Tibial nerve (tissue), 3 donors: ENCODE results near the gene STRIP1.

ENCODE experiments used
- POLR2A ChIP-seq, 2 donors: fragments of 450-650 bp; IDR thresholded peaks; one replicate each; pipeline ENCODE4 v1.6.1; 2017; ENCODE audit warnings: antibody characterized with exemption in 2 of 2, mild to moderate bottlenecking in 2 of 2, moderate library complexity in 2 of 2
- TF ChIP-seq, protein P1 (sequence below), 5 experiments: fragments of 200-600 bp in 3 of 5; fragments of 450-650 bp in 2 of 5; sonication (generic) in 3 of 5; IDR thresholded peaks; one replicate each; pipeline ENCODE4 v1.5.1; 2016 to 2019; ENCODE audit warnings: antibody characterized with exemption in 5 of 5, mild to moderate bottlenecking in 3 of 5, moderate library complexity in 2 of 5

- TF ChIP-seq, protein P1, sequence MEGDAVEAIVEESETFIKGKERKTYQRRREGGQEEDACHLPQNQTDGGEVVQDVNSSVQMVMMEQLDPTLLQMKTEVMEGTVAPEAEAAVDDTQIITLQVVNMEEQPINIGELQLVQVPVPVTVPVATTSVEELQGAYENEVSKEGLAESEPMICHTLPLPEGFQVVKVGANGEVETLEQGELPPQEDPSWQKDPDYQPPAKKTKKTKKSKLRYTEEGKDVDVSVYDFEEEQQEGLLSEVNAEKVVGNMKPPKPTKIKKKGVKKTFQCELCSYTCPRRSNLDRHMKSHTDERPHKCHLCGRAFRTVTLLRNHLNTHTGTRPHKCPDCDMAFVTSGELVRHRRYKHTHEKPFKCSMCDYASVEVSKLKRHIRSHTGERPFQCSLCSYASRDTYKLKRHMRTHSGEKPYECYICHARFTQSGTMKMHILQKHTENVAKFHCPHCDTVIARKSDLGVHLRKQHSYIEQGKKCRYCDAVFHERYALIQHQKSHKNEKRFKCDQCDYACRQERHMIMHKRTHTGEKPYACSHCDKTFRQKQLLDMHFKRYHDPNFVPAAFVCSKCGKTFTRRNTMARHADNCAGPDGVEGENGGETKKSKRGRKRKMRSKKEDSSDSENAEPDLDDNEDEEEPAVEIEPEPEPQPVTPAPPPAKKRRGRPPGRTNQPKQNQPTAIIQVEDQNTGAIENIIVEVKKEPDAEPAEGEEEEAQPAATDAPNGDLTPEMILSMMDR (IDR thresholded peaks at IDR 0.05): no peak
- TF ChIP-seq POLR2A (IDR thresholded peaks at IDR 0.05): no peak
Observed at GRCh38 chr1:109986054-109986444, 48.4 kb upstream of the STRIP1 start.
